ENCODE measurements around the gene RALGPS1.

Gene RALGPS1

GRCh38 chr9:127233989-127234388 lies 319.4 kb downstream of the RALGPS1 start:
- no peak for DNase-seq (ENCODE audit: low read depth in 1 of 2, low spot score in 1 of 2)

DNA sequence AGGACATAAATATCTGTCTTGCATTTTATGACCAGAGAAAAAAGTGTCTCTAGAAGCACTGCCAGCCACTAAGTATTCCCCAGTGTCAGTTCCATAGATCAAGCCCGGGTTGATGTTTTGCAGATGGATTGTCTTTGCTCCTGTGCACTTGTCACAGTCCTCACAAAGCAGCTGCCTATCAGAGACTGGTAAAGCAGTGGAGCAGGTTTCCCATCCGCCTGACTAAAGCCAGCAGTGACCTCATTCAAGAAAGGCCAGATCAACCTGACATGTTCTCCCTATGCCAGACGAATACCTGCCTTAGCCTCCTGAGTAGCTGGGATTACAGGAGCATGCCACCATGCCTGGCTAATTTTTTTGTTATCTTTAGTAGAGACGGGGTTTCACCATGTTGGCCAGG lies 323.2 kb downstream of the RALGPS1 start:
- DNase-seq (ENCODE audit: low read depth in 1 of 2, low spot score in 1 of 2), result no peak

DNA sequence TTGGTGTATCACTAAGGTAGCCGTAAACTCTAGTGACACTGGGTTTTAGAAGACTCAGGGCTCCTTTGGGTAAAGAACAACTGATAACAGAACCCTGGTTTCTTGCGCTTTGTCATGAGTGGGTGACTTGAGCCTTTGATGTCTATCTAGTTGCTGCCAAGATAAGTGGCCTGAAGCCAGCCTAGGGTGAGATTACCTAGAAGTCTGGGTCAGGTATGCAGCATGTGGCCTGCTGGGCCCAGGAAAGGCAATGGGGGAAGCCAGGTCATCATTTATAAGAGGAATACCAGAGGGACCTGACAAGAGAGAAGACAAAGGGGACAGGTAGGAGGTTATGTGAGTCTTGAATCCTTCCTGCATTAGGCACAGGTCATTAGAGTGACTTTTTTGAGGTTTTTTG lies 326.8 kb downstream of the RALGPS1 start:
- DNase-seq (ENCODE audit: low read depth in 1 of 2, low spot score in 1 of 2), result no peak

DNA sequence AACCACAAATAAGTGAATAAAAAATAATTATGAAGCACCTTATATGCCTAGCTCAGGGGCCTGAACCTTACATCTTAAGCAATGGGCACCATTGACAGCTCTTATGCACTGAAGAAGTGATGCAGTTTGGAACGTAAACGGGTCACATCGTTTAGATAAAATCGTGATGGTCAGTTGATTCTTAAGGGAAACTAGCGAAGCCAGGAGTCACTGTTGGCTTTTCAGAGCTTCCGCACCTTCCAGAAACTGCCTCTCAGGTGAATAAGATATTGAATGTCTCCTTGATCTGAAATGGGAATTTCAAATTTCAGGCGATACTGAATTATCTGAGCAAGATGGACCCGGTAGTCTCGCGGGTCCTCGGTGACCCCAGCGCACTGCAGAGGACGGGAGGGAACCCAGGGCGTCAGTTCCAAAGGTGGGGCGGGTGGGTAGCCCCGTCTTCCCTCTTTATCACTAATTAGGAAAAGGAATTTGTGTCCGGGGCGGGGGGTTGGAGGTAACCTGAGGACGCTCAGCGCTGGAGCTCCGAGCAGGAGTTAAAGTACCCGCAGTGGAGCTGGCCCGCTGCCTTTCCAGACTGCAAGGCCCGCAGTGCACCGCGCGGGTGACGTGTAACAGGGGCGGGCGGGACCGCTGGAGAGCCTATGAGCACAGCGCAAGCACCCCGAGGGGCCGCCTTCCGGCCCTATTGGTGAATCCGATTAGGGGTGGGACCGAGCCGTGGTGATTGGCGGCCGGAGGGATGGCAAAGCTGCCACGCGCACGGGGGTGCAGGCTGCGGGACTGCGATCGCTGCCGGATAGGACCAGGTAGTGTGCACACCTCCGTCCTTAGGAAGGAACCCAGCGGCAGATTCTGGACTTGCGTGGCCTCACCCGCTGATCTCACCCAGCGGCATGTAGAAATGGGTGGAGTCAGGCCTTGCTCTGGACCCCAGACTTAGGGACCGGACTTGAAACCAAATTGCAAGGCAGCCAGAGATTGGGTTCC lies 330.3 kb downstream of the RALGPS1 start:
- peak; percentile 88 to 89 for DNase-seq (ENCODE audit: low read depth in 1 of 2, low spot score in 1 of 2)

- DNase-seq (ENCODE audit: low read depth in 1 of 2, low spot score in 1 of 2), result no peak
These were observed 331.1 kb downstream of the RALGPS1 start for GRCh38 chr9:127245637-127246164.

GRCh38 chr9:127248241-127248640 lies 333.7 kb downstream of the RALGPS1 start:
- no peak for DNase-seq (ENCODE audit: low read depth in 1 of 2, low spot score in 1 of 2)

GRCh38 chr9:127249877-127250276 lies 335.3 kb downstream of the RALGPS1 start:
- no peak for DNase-seq (ENCODE audit: low read depth in 1 of 2, low spot score in 1 of 2)

DNA sequence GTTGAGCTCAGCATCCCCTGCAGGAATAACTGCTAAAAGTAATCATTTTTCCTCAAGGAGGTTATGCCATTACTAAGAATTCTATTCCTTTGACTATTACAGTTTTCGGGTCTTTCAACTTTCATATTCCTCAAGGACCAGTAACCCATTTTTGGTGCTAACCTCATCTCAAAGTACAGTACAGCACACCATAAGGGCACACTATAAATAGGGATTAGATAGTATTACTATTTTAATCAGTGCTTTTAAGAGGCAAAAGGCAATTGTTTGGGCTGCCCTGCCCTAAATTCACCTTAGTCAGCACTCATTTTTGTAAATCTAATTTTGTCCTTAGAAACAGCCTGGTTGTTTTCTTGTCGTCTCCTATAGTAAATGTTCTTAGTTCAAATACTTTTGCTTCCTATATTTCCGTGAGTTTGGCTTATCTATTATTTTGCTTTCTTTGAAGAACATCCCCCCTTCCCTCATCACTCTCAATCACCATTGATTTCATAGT lies 336.4 kb downstream of the RALGPS1 start:
- DNase-seq (ENCODE audit: low read depth in 1 of 2, low spot score in 1 of 2), result no peak

DNA sequence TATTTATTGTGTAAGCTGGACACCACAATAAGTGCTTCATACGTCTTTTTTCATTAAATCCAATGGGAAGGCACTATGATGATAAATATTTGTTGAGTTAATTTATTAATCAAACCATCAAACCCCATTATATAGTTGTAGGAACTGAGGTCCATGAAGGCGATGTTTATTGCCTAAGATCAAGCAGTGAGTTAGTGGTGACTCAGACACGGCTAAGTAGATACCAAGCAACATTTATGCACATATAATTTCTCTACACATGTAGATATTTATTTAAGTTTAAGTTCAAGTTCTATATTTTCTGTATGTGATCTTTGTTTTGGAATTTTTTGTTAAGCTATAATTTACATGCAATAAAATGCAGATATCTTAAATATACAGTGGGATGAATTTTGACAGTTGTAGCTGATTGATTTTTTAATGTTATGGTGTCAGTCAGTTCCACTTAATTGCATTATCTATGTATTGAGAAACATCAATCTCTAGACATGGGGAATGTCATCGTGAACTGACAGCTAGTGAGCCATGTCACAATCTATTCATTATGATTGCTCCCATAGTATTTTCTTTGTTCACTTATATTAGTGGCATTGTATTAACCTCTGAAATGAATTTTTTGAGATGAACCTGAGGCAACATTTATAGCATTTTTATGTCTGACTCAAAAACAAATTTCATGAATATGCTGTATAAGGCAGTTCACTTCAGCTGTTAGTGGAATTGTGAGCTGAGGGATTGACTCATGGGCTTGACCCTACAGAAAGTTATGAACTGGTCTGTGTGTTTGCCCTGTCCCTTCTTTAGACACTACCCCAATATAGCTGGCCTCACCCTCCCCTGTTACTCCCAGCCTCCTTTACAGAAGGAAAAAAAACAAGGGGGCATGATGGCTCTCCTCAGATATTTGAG lies 338.1 kb downstream of the RALGPS1 start:
- no peak for DNase-seq (ENCODE audit: low read depth in 1 of 2, low spot score in 1 of 2)

- no peak for DNase-seq (ENCODE audit: low read depth in 1 of 2, low spot score in 1 of 2)
These were observed 338.9 kb downstream of the RALGPS1 start for GRCh38 chr9:127253446-127253845.

DNA sequence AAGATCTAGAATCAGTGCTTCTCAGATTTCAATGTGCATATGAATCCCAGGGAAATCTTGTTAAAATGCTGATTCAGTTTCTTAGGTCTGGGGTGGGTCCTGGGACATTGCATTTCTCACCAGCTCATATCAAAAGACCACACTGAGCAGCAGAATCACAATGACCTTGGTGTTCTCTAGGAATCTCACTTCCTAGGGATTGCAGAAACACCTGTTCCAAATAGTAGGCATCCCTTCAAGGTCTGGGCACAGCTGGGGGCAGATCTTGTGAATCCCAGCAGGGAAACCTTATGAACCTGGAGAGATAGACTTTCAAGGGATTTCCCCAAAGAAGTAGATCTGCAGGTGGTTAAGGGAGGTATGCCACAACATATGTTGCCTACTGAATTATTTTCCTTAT lies 341.1 kb downstream of the RALGPS1 start:
- DNase-seq (ENCODE audit: low read depth in 1 of 2, low spot score in 1 of 2), result no peak

DNA sequence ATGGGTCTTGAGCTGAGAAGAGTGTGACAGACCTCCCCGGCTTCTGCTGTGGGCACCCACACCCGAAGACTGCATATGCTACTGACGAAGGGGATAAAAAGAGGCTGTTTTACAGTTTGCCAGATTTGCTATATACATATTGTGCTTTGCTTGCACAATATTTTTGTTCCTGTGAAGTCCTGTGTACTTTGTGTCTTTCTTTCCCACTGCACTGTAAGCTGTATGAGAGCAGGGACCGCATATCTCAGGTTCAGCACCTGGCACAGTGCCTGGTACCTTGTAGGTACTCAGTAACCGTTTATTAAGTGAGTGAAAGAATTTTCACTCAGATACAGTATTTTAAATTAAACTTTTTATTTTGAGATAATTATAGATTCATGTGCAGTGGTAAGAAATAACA lies 341.7 kb downstream of the RALGPS1 start:
- no peak for DNase-seq (ENCODE audit: low read depth in 1 of 2, low spot score in 1 of 2)

GRCh38 chr9:127258606-127259471 lies 344.3 kb downstream of the RALGPS1 start:
- DNase-seq (ENCODE audit: low read depth in 1 of 2, low spot score in 1 of 2), result no peak

DNA sequence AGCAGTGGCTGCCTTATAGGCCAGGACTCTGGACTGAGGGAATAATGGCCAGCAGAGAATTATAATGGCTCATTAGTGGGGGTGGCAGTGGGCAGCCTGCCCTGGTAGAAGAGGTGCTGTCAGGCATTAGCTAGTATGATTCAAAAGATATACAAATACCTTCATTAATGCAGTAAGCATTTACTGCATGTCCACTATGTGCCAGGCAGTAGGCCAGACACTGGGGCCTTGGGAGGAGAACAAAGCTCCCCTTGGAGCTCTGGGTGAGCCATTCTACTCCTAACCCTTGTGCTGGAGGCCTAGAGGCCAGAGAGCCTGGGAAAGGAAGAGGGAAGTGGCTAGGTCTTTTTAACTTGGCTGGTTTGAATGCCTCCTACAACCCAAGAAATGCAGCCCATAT lies 348.0 kb downstream of the RALGPS1 start:
- no peak for DNase-seq (ENCODE audit: low read depth in 1 of 2, low spot score in 1 of 2)

DNA sequence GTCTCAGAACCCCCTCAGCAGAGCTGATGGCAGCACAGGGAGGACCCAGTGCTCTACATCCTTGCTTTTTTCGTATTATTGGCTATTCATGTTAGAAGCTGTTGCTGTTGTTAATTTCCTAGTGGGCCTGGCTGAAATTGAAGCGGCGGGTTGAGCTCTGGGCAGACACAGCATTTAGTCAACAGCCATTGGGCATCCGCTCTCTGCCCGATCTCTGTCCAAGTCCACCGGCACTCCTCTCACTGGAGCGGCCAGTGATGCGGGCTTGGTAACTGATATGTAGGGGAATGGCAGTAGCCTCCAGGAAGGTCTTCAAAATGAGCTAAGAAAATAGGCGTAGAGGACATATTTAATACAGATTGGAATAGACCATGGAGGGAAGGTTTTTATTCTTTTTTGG lies 348.7 kb downstream of the RALGPS1 start:
- DNase-seq (ENCODE audit: low read depth in 1 of 2, low spot score in 1 of 2), result no peak

DNA sequence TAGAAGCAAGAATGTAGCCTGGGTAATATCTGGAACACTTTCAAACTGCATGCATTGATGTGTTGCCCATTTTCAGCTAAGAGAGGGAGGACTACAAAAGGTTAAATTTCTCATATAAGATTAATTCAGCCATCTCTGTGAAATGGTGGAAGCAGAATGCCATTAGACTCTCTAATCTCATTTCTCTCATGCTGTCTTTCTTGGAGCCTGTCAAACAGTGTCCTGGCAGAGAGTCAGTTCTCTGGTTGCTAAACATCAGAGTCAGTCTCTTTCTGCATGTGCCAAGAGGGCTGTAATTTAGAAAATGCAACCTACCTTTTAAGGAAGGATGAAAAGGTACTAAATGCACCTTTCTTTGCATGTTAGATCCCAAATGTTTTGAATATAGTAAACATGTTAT lies 349.1 kb downstream of the RALGPS1 start:
- DNase-seq (ENCODE audit: low read depth in 1 of 2, low spot score in 1 of 2), result no peak

GRCh38 chr9:127264462-127265219 lies 350.1 kb downstream of the RALGPS1 start, which contains the start of gene GARNL3:
TSS of gene GARNL3 (plus strand) at chr9:127264774. CDS start at chr9:127264878, 104 bp downstream.
- no peak for DNase-seq (ENCODE audit: low read depth in 1 of 2, low spot score in 1 of 2)

DNA sequence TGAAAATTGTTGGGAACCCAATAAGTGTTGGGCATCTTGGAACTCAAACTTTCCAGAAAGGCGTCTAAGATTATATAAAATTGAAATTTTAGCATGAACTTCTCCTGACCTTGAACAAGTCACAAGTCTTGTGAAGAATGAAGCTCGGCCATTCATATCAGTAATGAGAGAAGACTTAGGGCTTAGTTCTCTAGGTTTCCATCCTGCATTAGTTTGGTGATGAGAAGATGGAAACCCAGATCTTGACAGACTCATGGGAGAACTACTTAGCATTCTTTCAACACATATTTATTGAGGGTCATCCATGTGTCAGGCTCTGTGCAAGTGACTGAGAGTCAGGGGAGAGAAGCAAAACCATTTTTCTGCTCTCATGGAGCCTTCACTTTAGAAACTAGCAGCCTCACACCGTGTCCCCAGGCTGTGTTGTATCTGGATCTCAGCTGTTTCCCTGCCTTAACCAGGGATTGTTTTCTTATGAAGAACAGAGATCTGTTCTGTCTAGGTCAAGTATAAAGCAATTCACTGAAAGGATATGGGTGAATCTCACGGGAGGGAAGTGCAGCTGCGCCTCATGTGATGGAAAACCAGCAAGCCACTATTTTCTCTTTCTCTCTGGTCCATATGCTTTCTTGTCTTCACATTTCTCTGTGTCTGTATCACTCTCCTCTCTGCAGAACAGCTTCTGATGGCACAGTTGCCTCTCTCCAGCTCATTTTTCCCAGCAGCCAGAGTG lies 353.4 kb downstream of the RALGPS1 start:
- no peak for DNase-seq (ENCODE audit: low read depth in 1 of 2, low spot score in 1 of 2)

GRCh38 chr9:127269449-127269848 lies 354.9 kb downstream of the RALGPS1 start:
- no peak for DNase-seq (ENCODE audit: low read depth in 1 of 2, low spot score in 1 of 2)
